Inferior parietal cortex (tissue), 1 donor: Measurements from ENCODE around the gene RBM4B.
"Not testable (repeated sequence)": the region's sequence is repeated elsewhere in the genome, so short reads cannot be mapped to it uniquely, and the experiment has no call there.

ENCODE experiments used
- DNase-seq: peaks from one replicate; pipeline ENCODE4 v3.0.0-alpha.2; 2016; ENCODE audit errors: extremely low spot score

Gene RBM4B, protein sequence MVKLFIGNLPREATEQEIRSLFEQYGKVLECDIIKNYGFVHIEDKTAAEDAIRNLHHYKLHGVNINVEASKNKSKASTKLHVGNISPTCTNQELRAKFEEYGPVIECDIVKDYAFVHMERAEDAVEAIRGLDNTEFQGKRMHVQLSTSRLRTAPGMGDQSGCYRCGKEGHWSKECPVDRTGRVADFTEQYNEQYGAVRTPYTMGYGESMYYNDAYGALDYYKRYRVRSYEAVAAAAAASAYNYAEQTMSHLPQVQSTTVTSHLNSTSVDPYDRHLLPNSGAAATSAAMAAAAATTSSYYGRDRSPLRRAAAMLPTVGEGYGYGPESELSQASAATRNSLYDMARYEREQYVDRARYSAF

DNA sequence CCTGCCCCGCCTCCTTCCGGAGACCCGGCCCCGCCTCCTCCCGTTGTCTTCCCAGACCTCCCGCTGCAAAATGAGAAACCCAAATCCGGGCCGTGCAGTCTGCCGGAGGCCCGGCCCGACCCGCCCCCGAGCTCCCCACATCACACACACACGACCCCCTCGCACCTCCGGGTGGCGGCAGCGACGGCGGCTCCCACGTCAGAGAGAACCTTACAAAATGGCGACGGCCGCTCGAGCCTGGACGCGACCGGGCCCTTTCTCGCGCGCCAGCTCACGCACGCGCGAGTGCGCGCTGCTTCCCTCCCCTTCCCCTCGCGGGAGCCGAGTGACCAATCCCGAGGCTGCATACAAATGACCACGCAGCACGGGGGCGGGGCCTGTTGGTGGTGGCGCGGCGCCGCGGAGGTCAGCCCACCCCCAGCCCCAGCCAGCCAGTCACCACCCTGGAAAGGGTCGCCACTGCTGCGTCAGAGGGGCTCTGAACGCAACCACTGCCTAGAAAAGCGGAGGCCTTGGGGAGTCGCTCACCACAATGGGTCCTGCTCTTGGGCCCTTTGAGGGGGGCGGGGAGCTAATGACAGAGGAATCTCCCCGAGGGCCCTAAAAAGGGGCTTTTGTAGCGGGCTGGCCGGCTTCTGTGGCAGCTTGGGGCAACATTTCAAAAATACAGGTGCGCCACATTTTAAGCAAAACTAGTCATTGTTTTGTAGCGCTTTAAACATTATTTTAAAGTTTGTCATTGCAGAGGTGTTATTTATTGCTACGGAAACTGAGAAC lies at the start of gene RBM4B:
RBM4B (minus strand) TSS at position 289 of the 777 bp plus-strand sequence. CDS start 808 bp downstream, outside the sequence.
- peak; percentile 96 for DNase-seq

GRCh38 chr11:66725647-66726046 lies 48.0 kb upstream of the RBM4B start:
- DNase-seq, result no peak

- no peak for DNase-seq
These were observed 47.4 kb upstream of the RBM4B start for GRCh38 chr11:66725114-66725513.

- not testable (repeated sequence) for DNase-seq
These were observed 46.5 kb upstream of the RBM4B start for GRCh38 chr11:66724167-66724566.

DNA sequence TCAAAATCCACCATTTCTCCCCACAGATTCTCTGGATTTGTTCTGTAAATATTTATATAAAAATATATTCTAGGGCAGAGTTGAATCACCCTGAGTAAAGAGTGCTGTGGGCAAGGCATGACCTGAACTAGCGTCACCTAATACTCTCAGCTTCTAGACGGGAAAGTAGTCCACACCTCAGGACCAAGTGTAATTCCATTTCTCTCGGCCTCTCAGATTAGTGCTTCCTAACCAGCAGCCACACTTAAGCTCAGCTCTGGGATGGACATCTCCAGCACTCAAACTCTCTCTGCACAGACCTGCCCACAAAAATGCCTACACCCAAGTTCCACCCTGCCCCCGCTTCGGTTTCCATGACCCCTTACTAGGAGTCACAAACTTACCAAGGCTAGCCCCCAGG lies 46.0 kb upstream of the RBM4B start:
- DNase-seq, result no peak

DNA sequence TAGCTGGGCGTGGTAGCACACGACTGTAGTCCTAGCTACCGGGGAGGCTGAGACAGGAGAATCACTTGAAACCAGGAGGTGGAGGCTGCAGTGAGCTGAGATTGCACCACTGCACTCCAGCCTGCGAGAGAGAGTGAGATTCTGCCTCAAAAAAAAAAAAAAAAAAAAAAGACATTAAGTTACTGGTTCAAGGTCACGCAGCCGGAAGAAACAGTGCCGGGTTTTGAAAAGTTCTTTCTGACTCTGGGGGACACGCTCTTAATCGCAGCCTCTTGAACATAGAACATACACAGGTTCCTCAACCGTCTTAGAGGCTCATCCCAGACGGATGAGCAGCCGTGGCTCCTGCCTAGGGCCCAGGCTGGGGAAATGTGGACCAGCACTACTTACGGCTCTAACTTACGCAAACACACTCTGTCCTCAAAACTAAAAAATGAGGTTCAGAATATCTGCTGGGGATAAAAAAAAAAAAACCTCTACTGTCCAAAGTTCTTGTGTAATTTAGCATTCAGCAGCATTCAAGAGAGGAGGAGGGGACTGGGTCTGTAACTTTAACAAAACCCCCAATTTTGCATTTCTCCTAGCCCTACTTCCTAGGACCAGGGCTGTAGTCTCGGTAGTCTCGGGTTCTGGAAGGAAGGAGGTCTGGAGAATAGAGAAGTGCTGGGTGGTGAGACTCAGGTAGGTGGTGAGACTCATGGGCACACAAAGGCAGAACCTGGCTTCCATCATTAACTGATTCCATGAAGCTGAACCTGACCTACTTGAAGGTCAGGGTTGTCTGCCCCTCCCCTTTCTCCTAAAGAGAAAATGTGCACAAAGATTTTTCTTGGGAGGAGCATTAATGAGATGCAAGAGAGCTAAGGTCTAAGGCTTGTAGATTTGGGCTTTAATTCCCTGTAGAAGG lies 45.3 kb upstream of the RBM4B start:
- DNase-seq, result no peak

DNA sequence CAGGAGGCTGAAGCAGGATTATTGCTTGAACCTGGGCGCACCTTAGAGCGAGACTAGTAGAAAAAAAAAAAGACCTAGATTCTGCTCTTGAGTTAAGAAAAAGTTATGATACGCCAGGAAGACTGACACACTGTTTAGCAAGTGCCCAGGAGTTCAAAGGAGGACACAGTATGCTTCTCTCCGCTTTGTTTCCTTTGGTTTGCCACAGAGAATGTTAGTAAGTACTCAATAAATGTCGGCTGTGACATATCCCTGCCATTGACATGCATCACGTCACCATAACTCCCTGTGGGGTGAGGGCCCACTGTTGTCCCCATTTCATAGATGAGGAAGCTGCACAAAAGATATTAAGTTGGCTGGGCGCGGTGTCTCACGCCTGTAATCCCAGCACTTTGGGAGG lies 44.3 kb upstream of the RBM4B start:
- DNase-seq, result no peak

DNA sequence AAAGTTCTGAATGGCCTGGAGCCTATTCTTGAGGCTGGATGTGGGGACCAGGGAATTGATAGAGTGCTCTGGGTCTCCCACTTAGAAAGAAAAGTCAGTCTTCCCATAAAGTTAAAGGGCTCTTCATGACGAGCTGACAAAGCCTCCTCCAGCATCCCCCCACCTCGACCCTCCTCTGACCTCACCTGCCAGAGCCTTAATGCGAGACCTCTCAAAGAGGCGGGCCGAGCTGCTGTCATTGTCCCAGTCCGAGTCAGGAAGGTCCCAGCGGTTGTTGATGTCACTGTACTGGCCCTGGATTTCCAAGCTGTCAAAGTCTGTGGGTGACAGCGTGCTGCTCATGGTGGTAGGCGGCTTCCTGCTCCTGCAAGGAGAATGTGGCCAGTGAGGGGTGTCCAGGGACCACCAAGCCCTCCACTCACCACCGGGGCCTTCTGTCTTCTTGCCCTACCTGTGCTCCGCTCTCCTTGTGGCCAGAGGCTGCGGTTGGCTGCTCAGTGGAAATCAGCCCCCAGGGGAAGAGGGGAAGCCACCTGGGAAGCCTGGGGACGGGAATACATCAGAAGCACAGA lies 43.3 kb upstream of the RBM4B start:
- no peak for DNase-seq

DNA sequence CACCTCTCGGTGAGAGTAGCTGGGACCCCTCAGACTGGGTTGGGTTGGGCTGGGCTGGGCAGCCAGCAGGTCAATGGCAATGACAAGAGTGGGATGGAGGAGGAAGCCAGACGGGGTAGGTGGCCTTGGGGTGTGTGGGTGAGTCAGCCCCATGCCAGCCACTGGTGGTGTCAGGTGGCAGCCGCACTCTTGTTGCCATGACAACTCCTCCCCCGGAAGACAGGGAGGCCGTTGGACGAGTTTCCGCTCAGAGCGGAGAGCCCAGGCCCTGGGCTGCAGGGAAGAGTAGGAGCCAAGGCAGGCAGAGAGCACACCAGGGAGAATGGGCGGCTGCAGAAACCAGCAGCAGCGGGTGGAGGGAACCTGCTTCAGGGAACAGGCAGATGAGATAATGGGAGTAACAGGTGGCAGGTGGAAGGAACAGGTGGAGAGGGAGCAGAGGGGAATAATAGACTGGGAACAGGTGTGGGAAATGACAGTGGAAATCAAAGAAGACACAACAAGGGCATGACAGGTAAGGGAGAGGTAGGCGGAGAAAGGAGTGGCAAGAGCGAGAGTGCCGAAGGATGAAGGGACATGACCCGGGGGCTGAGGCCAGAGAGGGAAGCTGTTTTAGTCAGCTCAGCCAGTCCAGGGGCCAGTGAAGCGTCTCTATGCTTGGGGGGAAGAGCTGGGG lies 42.7 kb upstream of the RBM4B start:
- no peak for DNase-seq

GRCh38 chr11:66719111-66719872 lies 41.6 kb upstream of the RBM4B start:
- DNase-seq, result no peak

- DNase-seq, result no peak
These were observed 40.8 kb upstream of the RBM4B start for GRCh38 chr11:66718320-66718971.

GRCh38 chr11:66717925-66718319 lies 40.2 kb upstream of the RBM4B start:
- DNase-seq, result no peak

GRCh38 chr11:66716996-66717395 lies 39.3 kb upstream of the RBM4B start:
- no peak for DNase-seq

DNA sequence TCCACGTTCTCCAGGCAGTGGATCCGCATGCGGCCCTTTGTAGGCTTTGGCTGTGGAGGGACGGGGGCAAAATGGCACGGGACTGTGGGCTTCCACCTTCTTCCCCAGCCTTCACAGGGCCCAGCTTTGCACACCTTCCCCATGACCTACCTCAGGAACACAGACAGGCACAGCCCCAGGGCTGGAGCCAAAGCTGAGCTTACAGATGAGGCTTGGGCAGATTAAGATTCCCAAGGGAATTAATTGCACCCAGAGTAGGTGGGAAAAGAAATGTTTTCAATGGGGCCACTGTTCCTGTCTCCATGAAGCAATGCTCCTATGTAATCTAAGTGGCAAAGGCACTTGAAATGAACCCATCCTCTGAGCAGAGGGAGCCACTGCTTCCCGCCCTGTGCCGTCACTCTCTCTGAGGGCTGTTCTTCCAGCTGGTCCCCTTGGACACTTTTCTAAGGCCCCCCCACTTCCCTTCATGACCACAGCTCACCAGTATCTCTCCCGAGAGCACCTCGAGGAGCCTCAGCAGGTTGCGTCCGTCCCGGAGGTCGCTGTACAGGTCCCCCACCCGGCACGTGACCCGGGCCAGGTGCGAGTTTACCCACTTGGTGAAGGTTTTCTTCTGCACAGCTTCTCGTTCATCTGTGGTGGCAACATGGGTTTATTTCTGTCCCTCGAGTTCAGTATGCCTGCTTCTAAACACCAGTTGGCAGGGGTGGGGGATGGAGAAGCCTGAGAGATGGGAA lies 37.8 kb upstream of the RBM4B start:
- DNase-seq, result no peak

- DNase-seq, result no peak
These were observed 36.2 kb upstream of the RBM4B start for GRCh38 chr11:66713746-66714480.

- no peak for DNase-seq
These were observed 32.8 kb upstream of the RBM4B start for GRCh38 chr11:66710384-66710930.

DNA sequence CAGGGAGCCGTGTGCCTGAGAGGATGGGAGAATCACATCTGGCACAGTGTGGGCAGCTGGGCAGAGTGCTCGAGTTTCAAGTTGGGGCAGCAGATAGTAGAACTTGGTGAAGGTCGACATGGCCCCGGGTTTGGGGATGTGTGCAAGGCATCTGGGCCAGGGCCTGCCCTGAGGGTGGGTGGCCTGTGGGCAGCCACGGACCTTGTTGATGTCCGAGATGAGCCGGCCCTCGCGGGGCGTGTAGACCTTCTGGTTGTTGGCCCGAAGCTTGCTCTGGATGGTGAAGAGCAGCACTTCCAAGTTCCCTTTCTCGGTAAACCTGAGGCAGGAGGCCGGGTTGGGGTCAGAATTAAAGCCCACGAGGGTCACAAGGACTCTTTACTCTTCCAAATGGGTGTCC lies 31.0 kb upstream of the RBM4B start:
- no peak for DNase-seq

GRCh38 chr11:66708094-66708493 lies 30.4 kb upstream of the RBM4B start:
- no peak for DNase-seq
